ENCODE results near the gene AIFM3. TPM values are rescaled to one million over a fixed set of nuclear protein-coding genes. Genes with fewer than 3 reads are reported as not detected.

Gene AIFM3
- total RNA-seq, 1 experiment from 2014 or later: 1.1 TPM

DNA sequence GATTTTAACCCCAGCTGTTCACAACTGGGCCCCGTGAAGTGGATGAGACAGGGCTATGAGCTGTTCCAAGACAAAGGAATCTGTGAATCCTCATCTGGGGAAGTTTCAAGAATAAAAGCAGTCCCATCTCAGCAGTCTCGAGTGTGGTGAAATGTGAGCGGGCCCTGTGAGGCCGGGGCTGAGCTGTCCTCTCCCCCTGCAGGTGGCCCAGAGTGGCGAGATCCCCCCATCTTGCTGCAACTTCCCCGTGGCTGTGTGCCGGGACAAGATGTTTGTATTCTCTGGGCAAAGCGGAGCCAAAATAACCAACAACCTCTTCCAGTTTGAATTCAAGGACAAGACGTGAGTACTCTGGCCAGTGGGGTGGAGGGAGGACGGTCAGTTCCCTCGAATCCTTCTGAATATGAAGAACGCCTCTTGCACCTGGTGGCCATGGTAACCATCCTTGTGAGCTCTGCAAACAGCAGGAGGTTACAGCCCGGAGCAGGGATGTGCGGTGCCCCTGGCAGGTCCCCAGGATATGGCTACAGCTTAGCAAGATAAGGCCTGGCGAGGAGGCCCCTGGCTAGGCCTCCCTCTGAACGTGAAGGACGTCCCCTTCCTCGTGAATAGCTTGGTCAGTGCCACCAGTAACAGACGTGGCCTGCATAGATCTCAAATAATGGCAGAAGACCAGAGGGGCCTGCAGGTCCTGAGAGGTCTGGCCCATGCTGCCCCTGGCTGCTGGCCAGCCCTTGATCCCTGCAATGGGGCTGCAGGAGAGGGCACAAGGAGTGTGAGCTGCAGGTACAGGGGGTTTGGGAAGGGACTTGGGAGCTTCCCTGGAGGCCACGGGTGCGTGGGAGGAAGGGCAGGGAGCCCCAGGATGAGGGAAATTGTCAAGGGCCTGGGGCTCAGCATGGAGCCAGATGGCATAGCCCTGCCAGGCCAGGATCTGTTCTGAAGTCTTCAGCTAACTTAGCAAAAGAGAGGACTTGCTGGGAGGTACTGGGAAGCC, 23.4 kb downstream of the AIFM3 start:
- ChIA-PET POLR2A (interaction anchor here (1.0 to 2.0 kb wide), 2 partner anchors 8 to 11 kb away, joined by 4 to 6 read pairs; partner anchors contain the start of gene THAP7), CTCF (interaction anchor here (0.6 to 2.6 kb wide), 3 partner anchors 13 to 105 kb away, joined by 3 to 7 read pairs (median 5); no protein-coding TSS in a partner anchor)
- no peak for DNase-seq (ENCODE audit: unreplicated experiment)
- H3K4me3 Mint-ChIP-seq (ENCODE audit: unreplicated experiment): no peak overlapping the region
- H3K36me3 Mint-ChIP-seq (ENCODE audit: insufficient read depth, unreplicated experiment): peaks cover 16% of the 10 kb centered on the region
- no peak overlapping the region for H3K27ac Mint-ChIP-seq (ENCODE audit: low read depth, unreplicated experiment)
- TF ChIP-seq, protein P1, sequence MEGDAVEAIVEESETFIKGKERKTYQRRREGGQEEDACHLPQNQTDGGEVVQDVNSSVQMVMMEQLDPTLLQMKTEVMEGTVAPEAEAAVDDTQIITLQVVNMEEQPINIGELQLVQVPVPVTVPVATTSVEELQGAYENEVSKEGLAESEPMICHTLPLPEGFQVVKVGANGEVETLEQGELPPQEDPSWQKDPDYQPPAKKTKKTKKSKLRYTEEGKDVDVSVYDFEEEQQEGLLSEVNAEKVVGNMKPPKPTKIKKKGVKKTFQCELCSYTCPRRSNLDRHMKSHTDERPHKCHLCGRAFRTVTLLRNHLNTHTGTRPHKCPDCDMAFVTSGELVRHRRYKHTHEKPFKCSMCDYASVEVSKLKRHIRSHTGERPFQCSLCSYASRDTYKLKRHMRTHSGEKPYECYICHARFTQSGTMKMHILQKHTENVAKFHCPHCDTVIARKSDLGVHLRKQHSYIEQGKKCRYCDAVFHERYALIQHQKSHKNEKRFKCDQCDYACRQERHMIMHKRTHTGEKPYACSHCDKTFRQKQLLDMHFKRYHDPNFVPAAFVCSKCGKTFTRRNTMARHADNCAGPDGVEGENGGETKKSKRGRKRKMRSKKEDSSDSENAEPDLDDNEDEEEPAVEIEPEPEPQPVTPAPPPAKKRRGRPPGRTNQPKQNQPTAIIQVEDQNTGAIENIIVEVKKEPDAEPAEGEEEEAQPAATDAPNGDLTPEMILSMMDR (IDR thresholded peaks at IDR 0.05; ENCODE audit: unreplicated experiment): no peak
- no peaks in the 10 kb centered on the region for H3K9me3 Mint-ChIP-seq (ENCODE audit: unreplicated experiment)
- intact Hi-C loops (cut with micrococcal nuclease): no loop called here
- BruUV-seq (replicated peaks): no TSS peak
- no peaks in the 10 kb centered on the region for H3K4me1 Mint-ChIP-seq (ENCODE audit: insufficient read depth, unreplicated experiment)
- H3K27me3 Mint-ChIP-seq (ENCODE audit: insufficient read depth, unreplicated experiment): no peaks in the 10 kb centered on the region

DNA sequence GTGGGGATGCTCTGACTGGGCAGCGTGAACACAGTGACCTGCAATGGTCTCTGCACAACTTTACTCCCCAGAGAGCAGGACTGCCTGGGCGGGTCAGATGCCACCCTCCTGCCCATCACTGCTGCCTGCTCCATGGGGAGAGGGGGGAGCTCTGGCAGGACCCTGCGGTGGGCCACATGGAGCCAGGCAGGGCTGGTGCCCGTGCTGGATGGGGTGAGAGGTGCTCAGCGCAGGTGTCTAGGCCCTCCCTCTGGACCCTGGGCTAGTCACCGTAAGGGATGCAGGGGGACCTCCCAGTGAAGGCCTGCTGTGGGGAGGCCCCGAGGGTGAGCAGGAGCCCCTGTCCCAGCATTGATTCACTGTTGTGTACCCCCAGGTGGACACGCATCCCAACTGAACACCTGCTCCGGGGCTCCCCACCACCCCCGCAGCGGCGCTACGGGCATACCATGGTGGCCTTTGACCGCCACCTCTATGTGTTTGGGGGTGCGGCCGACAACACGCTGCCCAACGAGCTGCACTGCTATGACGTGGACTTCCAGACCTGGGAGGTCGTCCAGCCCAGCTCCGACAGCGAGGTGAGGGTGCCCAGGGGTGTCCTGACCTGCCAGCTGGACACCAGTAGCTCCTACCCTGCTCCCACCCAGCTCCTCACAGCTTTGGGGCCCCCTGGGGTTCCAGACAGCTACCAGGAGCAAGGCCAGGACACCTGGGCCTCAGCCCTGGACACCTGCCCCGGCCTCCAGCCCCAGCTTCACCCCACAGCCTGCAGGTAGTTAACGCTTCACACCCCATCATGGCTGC, 24.4 kb downstream of the AIFM3 start:
- intact Hi-C loops (cut with micrococcal nuclease): no loop called here
- ChIA-PET CTCF (interaction anchor here (2.6 kb wide), 1 partner anchor 106 kb away, joined by 7 read pairs; no protein-coding TSS in a partner anchor), POLR2A (interaction anchor here (2.0 kb wide), 1 partner anchor 10 kb away, joined by 6 read pairs; the partner anchor contains the start of gene THAP7)
- Mint-ChIP-seq H3K27me3 (ENCODE audit: insufficient read depth, unreplicated experiment) (no peaks in the 10 kb centered on the region), H3K4me3 (ENCODE audit: unreplicated experiment) (no peak overlapping the region), H3K4me1 (ENCODE audit: insufficient read depth, unreplicated experiment) (no peaks in the 10 kb centered on the region), H3K27ac (ENCODE audit: low read depth, unreplicated experiment) (no peak overlapping the region), H3K9me3 (ENCODE audit: unreplicated experiment) (no peaks in the 10 kb centered on the region), H3K36me3 (ENCODE audit: insufficient read depth, unreplicated experiment) (peaks cover 6% of the 10 kb centered on the region)
- BruUV-seq (replicated peaks): no TSS peak
- no peak for DNase-seq (ENCODE audit: unreplicated experiment)
- TF ChIP-seq, protein P1 (IDR thresholded peaks at IDR 0.05; ENCODE audit: unreplicated experiment): no peak

- H3K27me3 Mint-ChIP-seq (ENCODE audit: insufficient read depth, unreplicated experiment): no peaks in the 10 kb centered on the region
- DNase-seq (ENCODE audit: unreplicated experiment): no peak
- intact Hi-C loops (cut with micrococcal nuclease): no loop called here
- peaks cover 4% of the 10 kb centered on the region for H3K36me3 Mint-ChIP-seq (ENCODE audit: insufficient read depth, unreplicated experiment)
- BruUV-seq (replicated peaks): no TSS peak
- TF ChIP-seq, protein P1 (IDR thresholded peaks at IDR 0.05; ENCODE audit: unreplicated experiment): no peak
- no peaks in the 10 kb centered on the region for H3K9me3 Mint-ChIP-seq (ENCODE audit: unreplicated experiment)
- H3K4me3 Mint-ChIP-seq (ENCODE audit: unreplicated experiment): no peak overlapping the region
- CTCF ChIA-PET: interaction anchor here (2.6 kb wide), 1 partner anchor 106 kb away, joined by 7 read pairs; no protein-coding TSS in a partner anchor
- H3K4me1 Mint-ChIP-seq (ENCODE audit: insufficient read depth, unreplicated experiment): no peaks in the 10 kb centered on the region
- no peak overlapping the region for H3K27ac Mint-ChIP-seq (ENCODE audit: low read depth, unreplicated experiment)
- POLR2A ChIA-PET: interaction anchor here (2.0 kb wide), 1 partner anchor 9 kb away, joined by 6 read pairs; the partner anchor contains the start of gene THAP7
These were observed 25.0 kb downstream of the AIFM3 start for GRCh38 chr22:20992056-20992442.

Data from MCF 10A (cell line).